HG02571 (cell line): ENCODE measurements around the gene RACK1.
"Not testable (repeated sequence)": the region's sequence is repeated elsewhere in the genome, so short reads cannot be mapped to it uniquely, and the experiment has no call there.

Experiments used
- ATAC-seq: cut with Tn5 transposase; IDR thresholded peaks from one replicate; pipeline ENCODE4 v1.9.1; 2021; ENCODE audit warnings: mild to moderate bottlenecking, moderate library complexity; ENCODE audit not compliant: unreplicated experiment

Gene RACK1

GRCh38 chr5:181243564-181244343, at the start of gene RACK1:
Gene RACK1 (minus strand): TSS chr5:181243906. CDS start chr5:181243800, 106 bp downstream.
- ATAC-seq, result peak; percentile 57

- ATAC-seq, result not testable (repeated sequence)
Observed at GRCh38 chr5:181287331-181287730, 43.6 kb upstream of the RACK1 start.

- not testable (repeated sequence) for ATAC-seq
Observed at GRCh38 chr5:181285962-181286705, 42.4 kb upstream of the RACK1 start.

DNA sequence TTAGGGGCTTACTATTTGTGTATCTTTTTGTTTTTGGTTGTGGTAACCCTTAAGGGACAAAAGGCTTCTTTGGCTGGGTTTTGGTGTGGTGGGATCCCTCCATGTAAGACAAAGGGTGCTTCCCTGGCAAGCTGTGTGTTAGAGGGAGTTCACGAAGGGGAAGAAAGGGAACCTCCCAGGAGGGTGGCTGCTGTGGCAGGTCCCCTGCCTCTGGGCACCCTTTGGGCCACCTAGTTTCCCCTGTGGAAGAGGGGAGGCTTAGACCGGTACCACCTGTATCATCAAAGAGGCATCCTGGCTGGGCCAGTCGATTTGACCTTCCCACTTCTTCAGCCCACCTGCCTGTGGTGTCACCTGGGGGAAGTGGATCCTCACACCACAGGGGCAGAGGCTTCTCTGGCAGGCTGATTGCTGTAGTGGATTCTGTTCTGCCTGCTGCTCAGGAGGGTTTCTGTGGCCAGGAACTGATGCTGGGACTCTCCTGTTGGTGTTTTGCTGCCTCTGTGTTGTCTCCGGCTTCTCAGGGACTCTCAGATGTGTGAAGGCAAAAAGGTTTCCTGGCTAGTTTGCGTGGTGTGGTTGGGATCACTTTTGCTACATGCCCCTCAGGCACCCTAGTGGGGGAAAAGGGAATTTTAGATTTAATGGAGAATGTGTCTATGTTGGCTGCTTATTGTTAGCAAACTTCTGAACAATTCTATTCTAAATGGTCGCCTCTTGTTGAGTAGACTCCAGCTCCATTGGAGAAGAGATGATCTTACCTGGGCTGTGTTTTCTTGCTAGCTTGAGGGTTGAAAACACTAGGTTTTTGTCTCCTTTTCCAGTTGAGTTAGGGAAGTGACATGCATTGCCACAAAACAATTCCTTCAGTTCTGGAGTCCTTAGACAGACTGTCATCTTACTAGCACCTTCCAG, 40.4 kb upstream of the RACK1 start:
- not testable (repeated sequence) for ATAC-seq

- ATAC-seq, result no peak
Observed at GRCh38 chr5:181283347-181283746, 39.6 kb upstream of the RACK1 start.

DNA sequence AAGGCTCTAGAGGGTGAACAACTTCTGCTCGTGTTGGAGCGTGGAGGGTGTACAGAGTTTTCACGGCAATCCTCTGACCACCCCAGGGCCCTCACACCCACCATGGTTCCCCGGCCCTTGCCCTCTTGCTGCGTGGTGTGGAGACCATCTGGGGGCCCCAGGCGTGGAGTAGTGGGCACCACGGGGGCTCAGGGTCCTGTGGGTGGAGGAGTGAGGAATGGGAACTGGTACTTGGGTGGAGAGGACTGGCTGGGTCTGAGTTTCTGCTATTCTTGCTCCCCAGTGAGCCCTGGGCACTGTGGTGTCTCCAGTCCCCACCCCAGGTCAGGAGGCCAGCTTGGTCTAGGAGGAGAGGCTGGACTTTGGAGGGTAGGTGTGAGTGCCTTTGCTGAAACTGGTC, 39.2 kb upstream of the RACK1 start:
- ATAC-seq, result no peak

DNA sequence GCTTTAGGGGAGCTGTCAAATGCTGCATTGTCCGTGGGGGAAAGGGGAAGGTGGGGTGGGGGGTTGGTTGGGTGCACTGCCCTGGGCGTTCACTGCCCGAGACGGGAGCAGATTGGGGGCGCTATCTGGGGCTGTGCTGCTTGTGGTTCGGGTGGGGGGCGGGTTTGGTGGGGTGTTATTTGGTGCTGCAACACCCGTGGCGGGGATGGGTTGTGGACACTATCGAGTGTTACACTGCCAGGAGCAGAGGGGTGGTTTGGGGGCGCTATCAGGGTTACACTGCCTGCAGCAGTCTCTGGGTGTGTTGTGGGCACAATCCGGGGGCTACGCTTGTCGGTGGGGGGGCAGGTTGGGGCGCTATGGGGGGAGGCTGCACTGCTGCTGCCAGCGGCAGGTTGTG, 38.7 kb upstream of the RACK1 start:
- ATAC-seq, result not testable (repeated sequence)

DNA sequence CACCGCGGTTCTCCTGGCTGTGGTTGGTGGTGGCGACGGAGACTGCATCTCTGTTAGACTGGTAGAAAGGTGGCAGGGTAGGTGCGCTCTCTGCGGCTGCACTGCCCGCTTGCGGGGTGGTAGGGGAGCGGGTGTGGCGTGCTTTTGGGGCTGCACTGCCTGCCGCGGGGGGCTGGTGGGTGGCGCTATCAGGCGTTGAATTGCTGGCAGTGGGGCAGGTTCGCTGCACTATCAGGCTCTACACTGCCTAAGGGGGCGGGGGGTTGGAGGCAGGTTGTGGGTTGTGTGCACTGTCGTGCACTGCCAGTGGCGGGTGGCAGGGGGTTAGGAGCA, 38.2 kb upstream of the RACK1 start:
- ATAC-seq, result no peak

DNA sequence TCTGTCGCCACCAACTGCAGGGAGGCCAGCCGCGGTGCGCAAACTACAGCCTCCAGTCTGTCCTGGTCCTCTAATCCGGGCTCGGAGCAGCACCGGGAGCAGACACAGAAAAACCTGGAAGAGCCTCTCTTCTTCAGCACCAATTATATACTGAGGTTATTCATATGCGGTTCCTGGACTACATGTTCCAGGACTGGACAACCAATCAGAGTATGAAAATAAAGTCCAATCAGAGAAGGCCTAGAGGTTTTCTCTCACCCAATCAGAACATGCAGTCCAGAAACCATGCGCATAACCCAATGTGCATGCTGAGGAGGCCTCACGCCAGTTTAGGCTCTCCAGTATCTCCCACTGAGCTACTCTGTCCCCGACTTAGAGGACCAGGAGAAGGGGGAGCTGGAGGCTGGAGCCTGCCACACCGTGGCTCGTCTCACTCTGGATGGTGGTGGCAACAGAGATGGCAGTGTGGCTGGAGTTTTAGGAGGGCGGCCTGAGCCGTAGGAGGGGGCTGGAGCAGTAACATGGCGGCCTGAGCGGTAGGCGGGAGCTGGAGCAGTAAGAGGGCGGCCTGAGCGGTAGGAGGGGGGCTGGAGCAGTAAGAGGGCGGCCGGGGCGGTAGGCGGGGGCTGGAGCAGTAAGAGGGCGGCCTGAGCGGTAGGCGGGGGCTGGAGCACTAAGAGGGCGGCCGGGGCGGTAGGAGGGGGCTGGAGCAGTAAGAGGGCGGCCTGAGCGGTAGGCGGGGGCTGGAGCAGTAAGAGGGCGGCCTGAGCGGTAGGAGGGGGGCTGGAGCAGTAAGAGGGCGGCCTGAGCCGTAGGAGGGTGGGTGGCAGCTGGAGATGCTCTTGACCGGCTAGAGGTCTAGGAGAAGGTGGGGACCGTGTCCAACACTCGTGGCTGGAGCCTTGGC, 37.6 kb upstream of the RACK1 start:
- ATAC-seq, result no peak

DNA sequence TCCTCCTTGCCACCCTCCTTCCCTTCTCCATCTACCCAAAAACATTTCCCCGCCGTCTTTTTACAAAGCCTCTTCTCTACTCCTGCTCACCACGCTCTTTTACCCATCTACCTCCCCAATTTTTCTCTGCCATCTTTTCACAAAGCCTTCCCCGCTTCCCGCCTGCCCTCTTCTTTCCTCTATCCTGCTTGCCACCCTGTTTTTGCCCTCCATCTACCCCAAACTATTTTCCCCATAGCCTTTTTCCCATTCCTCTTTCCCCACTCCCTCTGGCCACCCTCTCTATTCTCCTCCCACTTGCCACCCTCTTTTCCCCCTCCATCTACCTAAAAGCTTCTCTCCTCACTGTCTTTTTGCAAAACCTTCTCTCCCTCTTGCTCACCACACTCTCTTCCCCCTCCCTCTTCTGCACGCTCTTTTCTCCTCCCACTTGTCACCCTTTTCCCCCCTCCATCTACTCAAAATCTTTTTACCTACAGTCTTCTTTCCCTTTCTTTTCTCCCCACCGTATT, 36.6 kb upstream of the RACK1 start:
- ATAC-seq, result no peak

DNA sequence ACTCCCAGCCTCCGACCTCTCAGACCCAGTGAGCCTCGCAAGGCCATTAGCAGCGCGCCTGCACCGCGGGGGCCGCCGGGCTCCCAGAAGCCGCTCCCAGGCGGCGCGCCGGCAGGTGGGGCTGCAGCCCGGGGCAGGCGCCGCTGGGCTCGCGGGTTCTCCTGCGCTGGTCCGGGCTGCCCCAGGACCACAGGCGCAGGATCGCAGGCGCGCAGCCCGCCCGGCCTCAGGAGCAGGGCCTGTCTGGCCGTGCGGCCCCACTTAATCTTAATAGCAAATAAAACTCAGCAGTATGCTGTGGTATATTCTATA, 29.7 kb upstream of the RACK1 start:
- ATAC-seq, result not testable (repeated sequence)

GRCh38 chr5:181271081-181271480, 27.4 kb upstream of the RACK1 start:
- ATAC-seq, result no peak

- not testable (repeated sequence) for ATAC-seq
Observed at GRCh38 chr5:181267907-181268306, 24.2 kb upstream of the RACK1 start.

DNA sequence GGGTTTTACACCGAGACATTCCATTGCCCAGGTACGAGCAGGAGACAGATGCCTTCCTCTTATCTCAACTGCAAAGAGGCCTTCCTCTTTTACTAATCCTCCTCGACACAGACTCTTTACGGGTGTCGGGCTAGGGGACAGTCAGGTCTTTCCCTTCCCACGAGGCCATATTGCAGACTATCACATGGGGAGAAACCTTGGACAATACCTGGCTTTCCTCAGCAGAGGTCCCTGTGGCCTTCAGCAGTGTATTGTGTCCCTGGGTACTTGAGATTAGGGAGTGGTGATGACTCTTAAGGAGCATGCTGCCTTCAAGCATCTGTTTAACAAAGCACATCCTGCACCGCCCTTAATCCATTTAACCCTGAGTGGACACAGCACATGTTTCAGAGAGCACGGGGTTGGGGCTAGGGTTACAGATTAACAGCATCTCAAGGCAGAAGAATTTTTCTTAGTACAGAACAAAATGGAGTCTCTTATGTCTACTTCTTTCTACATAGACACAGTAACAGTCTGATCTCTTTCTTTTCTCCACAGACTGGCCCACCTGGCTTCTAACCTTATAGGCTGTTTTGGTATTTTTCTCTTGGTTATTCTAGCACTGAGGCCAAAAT, 23.7 kb upstream of the RACK1 start:
- not testable (repeated sequence) for ATAC-seq

- no peak for ATAC-seq
Observed at GRCh38 chr5:181265092-181265671, 21.5 kb upstream of the RACK1 start.

- ATAC-seq, result no peak
Observed at GRCh38 chr5:181263633-181264032, 19.9 kb upstream of the RACK1 start.

- peak; percentile 52 for ATAC-seq
Observed at GRCh38 chr5:181261320-181262049, 17.8 kb upstream of the RACK1 start.

DNA sequence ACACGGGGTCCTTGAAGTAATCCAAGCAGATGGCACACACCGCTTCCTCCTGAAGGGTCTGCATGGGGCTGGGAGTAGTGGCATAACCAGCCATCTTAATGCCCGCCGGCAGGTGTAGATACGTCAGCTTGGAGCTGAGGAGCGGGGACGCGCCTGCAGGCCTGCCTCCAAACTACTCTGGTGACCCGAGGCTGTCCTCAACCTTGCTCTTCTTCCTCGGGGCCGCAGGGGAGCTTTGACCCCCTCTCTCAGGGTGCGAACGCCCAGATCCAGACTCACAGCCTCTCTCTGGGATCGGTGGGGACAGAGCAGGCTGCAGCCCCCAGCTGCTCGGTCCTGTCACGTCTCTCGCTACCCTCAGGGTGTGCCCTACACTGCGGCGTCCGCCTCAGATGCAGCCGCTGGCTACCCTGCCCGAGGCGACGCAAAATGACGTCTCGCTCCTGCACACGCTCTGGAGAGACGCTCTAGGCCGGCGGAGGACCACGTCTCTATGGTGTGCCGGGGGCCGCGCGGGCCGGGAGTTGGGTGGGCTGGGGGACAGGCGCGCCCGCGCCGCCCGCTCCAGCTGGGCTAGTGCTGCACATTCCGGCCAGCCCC, 17.1 kb upstream of the RACK1 start, which contains the start of gene TRIM52:
Gene TRIM52, minus strand, starts transcription at position 424 of the 600 bp plus-strand sequence. Its CDS starts 330 bp downstream, at position 94.
- ATAC-seq, result peak; percentile 78
